Cardiac septum (tissue), 1 donor: ENCODE results near the gene PON3. TPM values are rescaled to one million over a fixed set of nuclear protein-coding genes. Genes with fewer than 3 reads are reported as not detected.
A peak's percentile ranks its signal among the peaks of the same experiment; 100 is the strongest.

Experiments used
- DNase-seq: peaks from one replicate; pipeline ENCODE4 v3.0.0-alpha.2; 2020; ENCODE audit warnings: low spot score
- intact Hi-C: fragments of 100-400 bp; cut with DNase I; formaldehyde crosslinking; loops from one replicate; pipeline ENCODE4 v1.14.0; 2022
- long read RNA-seq: library from polyadenylated mRNA; unstranded; transcript quantifications from one replicate; pipeline ENCODE4 v2.0.0, GENCODE V29; 2021
- total RNA-seq: library from RNA; stranded (reverse); fragmentation: NEBNext Ultra II Directional; extraction: Animal tissue kit (Norgen Biotek cat#: 25700); gene quantifications from one replicate; pipeline ENCODE4 v1.2.1, GENCODE V29; 2021
- donor health status: DM: no; HTN: no; CAD: no.

PON3 gene
- total RNA-seq: 0.54 TPM
- long read RNA-seq: 0 reads

DNA sequence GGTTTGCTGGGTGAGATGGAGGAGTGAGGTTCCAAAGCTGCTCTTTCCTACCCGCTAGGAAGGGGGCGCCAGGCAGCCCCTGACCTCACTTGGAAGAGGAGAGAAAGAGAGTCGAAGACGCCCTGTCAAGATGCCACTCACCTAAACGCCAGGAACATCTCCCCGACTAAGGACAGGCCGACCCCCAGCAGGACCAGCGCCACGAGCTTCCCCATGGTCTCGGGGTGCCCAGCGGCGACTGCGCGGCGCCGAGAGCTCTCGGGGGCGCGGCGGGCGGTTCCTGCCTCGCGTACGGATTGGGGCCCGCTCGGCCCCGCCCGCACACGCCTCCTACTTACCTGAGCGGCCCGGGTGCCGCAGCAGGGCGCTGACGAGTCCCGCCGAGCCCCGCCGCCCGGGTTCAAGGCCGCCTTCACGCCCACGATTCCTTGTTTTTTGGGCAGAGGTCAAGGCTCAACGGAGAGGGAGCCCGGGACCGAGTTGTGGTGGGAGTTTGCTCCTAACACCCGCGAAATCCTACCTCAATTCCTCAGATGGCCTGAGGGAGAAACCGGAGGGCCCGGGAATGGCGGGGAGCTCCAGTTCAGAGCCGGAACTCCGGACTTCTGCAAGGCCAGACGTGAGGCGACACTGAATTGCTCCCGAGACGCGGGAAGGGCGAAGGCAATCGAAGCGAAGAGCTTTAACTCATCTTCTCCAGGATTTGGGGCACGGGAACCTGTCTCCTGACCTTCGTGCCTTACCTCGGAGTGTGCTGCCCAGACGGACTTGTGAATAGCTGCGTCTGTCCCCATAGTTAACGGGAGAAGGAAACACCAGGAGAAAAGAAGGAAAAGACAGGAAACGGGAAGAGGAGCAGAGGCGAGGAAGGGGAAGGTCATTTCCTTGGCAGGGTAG lies at the start of gene PON3:
PON3 (minus strand) TSS at position 240 of the 897 bp plus-strand sequence; CDS start at position 215, 25 bp downstream.
- intact Hi-C loops: no loop called here
- no peak for DNase-seq

DNA sequence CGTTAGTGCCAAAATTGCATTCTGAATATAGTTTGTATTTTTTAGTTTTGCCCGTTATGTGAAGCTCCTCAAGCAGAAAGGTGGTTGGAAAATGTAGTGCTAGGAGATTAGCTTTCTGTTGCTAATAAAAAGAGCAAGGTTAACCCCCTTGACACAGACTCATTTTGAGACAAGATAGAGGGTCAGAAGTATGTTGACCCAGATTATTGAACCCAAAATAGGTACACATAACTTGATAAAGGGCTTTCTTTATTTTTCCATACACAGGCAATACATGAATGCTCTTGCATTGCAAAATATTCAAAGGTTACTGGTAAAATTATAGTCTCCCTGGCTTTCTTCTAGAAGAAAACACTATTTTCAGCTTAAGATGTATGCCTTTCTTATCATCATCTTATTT lies 48.6 kb upstream of the PON3 start:
- DNase-seq: no peak

DNA sequence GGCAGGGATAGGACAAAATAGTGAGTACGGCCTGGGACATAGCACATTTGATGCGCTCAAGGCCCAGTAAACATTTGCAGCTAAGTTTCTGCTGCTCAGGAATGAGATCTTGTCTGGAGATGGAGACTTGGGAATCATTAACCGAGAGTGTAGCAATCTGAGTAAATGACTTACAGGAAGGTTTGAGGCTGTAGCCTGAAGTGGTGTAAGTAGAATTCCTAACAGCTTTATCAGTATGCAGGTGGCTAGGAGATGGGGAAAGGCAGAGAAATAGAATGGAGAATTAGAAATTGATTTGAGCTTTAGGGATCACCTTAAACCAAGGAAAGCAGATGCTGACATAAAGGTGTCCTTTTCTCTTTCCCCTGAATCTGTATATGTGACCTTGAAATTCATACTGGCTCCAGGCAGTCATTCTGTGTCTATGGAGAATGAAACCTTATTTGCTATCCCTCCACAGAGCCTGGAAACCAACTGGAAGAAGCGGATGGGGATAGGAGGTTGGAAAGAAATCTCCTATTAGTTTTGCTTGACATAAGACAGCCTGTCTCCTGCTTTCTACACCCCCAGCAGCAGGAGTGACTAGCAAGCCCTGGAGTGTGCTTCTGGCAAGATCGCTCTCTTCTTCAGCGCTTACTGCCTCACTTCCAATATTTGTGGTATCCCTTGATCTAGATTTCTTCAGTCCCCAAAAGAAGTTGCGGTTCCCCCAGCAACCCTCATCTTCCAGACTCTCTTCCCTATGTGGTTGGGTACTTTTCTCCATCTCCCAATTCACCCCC lies 45.1 kb upstream of the PON3 start:
- intact Hi-C loops: no loop called here
- no peak for DNase-seq

More for the DNA sequence above, 48.6 kb upstream of the PON3 start:
- intact Hi-C loops: no loop called here

DNA sequence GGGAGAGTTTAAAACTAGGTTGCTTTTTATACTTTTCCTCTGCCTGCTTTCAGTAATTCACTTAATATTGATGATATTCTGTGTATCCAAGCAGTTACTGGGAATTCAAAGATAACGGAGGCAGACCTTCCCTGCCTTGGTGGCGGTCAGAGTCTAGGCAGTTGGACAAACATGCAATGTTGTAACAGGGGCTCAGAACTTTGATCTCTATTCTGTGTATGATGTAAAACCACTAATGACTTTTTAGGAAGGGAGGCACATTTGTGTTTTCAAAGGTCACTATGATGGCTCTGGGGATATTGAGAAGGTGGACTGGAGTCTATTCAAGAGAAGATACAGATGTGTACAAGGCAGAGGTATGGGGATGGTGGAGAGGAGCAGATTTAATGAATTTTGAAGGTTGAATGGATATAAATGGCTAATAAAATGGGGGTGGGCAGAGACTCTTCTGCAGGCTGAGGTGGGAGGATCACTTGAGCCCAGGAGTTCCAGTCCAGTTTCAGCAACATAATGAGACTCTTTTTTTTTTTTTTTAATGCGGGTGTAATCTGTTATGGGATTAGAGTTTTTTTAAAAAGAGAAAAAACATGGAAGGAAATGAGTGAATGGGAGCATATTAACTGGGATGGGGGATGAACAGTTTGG lies 44.3 kb upstream of the PON3 start:
- no peak for DNase-seq
- intact Hi-C loops: no loop called here

DNA sequence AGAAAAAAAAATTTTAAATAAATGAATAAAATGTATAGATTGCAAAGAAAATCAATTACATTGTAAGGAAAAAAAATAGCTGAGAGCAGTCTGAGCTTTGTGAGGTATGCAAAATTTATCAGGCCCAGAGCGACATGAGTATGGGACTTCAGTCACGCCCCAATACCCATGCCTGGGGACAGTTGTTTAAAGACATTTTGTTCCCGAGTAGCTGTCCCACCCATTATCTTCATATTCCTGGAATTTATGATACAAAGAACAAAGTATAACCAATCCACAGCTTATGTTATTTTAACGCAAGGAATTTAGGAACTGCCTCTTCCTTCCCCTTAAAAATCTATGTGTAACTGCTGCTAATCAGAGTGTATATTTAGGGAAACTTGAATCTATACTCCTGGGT lies 40.2 kb upstream of the PON3 start:
- intact Hi-C loops: no loop called here
- DNase-seq: no peak

DNA sequence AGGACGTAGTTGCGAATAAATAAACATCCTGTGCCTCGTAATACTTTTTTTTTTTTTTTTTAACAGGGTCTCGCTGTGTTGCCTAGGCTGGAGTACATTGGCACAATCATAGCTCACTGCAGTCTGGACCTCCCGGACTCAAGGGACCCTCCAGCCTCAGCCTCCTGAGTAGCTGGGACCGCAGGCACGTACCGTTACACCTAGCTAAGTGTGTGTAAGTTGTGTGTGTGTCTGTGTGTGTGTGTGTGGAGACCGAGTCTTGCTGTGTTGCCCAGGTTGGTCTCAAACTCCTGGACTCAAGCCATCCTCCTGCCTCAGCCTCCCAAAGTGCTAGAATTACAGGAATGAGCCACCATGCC lies 39.2 kb upstream of the PON3 start:
- DNase-seq: no peak
- intact Hi-C loops: no loop called here

DNA sequence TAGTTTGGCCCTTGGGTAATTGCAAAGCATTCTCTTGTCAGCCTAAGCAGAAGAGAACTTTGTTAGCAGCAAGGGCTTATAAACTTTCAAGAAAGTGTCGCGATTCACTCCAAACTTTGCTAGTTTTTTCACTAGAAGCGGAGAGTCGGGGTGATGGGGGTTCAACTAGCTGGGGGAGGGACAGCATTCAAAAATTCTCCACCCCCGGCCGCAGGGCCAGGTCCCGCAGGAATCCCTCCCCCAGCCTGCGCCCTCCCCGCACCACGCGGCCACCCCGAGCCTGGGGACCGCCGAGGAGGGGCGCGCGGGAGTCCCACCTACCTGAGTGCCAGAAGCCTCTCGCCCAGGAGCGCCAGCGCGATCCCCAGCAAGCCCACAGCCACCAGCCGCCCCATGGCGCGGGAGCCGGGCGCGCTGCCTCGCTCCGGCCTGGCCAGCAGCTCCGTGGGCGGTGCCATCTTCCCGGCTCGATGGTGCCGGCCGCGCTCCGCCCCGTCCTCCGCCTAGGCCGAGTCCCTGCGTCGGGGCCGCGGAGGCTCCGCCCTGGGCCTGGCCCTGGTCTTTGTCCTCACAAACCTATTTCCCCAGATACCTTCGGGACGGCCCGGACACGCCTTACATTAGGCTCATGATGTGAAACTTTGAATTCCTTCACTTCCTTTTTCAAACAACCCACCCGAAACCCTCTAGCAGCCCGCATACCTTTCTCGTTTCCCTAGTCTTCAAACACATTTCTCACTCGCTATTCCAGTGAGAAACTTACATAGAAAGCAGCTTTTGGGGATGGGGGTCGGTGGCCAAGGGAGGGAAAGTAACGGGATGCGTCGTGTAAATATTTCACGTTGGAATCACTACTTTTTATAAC lies 38.6 kb upstream of the PON3 start, which contains the start of gene PON2:
PON2 (minus strand) TSS at position 472 of the 865 bp plus-strand sequence; CDS start at position 395, 77 bp downstream.
- DNase-seq: peak; percentile 86
- intact Hi-C loops: no loop called here

DNA sequence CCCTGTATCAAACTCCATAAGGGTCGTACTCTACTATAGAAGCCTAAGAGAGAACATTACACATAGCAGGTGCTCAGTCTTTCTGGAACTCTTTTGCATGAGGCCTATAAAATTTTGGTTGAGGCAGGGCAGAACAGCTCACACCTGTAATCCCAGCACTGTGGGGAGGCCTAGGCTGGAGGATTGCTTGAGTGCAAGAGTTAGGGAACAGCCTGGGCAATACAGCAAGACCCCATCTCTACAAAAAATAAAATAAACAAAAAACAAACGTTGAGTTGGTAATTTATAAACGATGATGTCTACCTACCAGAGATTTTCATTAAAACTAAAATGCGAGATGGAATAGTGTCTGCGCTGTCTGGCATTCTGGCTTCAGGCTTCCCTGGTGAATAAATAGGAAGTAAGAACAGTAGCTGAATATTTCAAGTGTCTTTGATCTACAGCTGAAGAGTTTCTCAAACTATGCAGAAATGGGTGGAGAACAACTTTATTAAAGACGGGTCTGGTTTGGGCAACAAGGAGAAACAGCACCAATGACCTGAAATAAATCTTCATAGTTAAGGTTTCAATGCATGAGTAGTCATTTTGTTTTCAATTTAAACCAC lies 37.9 kb upstream of the PON3 start:
- DNase-seq: no peak
- intact Hi-C loops: no loop called here

DNA sequence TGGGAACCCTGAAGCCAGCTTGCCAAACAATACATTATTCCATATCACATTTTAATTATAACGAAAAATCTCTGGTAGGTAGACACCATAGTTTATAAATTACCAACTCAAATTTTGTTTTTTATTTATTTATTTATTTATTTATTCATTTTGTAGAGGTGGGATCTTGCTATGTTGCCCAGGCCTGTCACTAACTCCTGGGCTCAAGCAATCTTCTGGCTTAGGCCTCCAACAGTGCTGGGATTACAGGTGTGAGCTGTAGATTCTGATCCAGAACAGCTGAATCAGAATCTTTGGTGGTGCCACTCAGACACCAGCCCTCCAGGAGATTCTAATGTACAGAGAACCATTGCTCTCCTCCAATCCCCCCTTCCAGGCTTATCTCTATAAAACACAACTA lies 37.0 kb upstream of the PON3 start:
- intact Hi-C loops: no loop called here
- no peak for DNase-seq

DNA sequence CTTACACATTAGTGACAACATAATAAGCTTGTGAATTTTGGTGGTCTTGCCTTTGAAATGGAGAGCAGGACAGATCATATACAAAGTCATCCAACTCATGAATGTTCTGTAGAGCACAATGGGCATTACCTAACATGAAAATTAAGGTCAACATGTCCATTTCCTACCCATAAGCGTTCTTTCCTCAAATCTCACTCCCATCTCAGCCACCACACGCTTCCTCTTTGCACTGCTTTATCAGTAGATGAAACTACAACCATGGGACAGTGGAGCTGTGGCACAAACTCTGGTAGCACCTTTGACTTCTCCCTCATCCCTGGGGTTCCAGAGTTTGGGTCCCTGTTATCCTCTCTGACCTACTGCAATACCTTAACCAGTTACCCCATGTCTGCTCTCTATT lies 36.4 kb upstream of the PON3 start:
- DNase-seq: no peak
- intact Hi-C loops: no loop called here

DNA sequence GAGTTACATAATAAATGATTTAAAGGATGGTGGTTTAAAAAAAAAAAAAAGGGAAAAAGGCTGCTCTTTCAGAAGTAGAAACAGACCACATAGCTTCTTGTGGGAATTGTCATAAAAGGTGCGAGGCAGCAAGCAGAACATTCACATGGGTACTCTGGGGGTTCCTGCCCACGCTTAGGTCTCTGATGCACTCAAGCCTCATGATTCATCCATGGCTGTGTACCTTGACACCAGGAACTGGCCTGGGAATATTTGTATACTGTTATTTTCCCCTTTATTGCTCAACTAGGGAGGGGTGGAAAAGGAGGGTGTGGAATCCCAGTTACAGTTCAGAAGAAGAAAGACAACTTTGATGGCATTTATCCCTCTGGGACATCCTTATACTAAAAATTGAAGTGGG lies 34.7 kb upstream of the PON3 start:
- no peak for DNase-seq
- intact Hi-C loops: no loop called here

DNA sequence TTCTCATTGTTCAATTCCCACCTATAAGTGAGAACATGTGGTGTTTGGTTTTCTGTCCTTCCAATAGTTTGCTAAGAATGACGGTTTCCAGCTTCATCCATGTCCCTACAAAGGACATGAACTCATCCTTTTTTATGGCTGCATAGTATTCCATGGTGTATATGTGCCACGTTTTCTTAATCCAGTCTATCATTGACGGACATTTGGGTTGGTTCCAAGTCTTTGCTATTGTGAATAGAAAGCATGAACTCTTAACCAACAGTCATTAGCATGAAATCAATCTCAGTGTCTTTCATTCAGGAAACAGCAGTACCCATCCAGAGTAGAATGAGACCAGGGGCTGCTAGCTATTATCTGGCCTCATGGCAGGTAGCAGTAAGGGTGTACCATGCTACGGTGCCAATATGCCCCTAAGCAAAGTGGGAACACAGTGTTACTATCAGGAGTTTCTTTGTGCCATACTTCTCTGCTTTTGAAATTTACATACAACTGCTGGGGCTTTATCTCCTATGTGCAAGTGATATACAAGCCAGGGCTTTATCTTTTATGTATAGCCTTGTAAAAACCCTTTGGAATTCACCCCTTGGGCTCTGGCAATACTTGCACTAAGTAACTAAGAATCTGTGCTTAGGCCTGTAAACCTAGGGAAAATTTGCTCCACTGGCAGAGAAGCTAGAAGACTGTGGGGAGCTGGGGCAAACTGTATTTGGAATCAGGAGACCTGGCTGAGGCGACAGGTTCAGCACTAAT lies 33.2 kb upstream of the PON3 start:
- intact Hi-C loops: no loop called here
- DNase-seq: no peak

DNA sequence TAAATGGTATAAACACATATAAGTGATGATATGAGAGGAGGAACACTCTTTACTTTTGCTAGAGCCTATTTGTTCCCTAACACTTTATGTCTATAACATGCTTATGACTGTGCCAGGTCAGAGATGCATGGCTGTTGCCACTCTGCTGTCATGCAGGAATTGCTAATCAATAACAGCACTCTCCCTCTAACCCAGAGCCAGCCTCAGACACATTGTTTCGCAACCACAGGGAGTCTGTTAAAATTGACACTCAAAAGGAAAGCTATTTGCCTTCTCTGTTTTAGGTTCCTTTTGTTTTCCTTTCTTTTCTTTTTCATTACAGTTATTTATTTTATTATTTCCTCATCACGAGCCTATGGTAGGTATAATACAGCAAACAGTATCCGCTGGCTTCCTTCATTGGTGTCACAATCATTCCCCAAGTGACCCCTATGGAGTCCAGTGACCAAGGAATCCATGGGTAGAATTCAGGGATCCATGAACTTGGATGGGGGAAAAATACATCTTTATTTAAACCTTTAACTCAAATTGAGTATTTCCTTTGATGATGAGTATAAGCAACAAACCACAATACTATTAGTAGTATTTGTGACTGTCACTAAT lies 31.8 kb upstream of the PON3 start:
- intact Hi-C loops: no loop called here
- DNase-seq: no peak

DNA sequence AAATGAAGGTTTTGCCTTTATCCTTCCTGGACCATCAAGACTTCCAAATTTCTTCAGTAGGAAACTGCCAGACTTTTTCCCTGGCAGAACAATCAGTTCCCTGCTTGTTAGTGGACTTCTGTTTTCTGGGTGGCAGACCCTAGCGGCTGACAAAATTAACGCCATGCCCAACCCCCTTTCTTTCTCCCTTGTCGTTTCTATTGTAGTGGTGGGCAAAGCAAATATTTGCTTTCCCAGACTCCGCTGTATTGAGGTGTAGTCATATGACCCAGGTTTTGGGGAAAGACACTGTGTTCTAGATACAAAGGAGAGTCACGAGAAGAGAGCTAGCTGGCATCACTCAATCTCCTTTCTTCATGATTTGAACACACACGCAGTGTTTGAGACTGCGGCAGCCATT lies 31.0 kb upstream of the PON3 start:
- intact Hi-C loops: no loop called here
- no peak for DNase-seq

DNA sequence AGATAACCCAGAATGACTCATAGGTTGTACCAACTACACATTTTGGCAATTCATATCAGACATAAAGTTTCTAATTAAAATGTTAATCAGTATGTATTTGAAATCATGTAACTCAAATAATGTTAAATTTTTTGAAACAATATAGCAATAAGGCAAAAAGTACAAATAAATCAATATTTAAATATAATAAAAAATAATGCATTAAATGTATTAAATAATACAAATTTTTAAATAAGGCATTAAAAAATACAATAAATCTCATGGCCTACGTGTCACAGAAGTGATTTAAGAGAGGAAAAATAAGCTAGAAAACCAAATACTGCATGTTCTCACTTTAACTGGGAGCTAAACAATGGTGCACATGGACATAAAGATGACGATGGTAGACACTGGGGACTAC lies 29.5 kb upstream of the PON3 start:
- intact Hi-C loops: no loop called here
- no peak for DNase-seq

DNA sequence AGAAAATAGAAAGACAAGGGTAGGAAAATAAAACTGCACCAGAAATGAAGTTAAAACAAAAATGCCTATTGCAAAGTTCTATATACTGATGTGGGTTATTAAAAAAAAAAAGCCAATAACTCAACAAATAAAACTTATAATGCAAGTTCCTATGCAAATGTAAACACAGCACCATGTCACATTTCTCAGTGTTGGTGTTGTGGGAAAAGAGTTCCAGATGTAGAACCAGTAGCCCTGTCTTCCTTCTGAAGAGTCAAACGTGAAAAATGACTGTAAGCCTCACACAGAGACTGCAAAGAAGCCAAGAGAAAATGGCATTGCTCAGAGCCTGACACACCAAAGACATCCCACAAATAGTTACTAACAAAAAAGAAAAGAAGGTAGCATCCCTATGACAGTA lies 28.5 kb upstream of the PON3 start:
- intact Hi-C loops: no loop called here

DNA sequence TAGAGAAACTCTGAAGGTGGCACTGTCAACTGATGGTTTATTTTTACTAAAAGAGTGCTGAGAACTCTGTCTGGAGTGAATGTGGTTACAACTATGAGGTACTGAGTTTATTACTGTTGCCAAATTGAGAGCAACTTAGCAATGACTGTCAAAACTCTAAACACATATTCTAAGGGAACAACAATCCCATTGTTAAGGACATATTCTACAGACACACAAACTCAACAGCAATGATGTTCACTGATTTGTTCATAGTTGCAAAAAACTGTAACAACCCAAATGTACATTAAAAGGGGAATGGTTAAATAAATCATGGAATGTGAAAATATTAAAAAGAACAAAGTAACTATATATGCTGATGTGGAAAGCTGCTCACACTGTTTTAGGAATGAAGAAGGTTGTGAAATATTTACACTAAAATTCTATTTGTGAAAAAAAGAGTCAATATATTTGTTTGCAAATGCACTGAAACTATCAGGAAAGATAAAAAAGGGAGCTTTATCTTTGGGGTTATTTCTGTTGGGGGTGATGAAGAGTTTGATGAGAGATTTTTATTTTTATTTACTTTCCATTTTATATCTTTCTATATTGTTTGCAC lies 25.8 kb upstream of the PON3 start:
- intact Hi-C loops: no loop called here

More for the DNA sequence above, 28.5 kb upstream of the PON3 start:
- DNase-seq: no peak

More for the DNA sequence above, 25.8 kb upstream of the PON3 start:
- no peak for DNase-seq
